HG03135 (cell line): Measurements from ENCODE around the gene BCAS3.

Source experiments
- ATAC-seq: cut with Tn5 transposase; IDR thresholded peaks from one replicate; pipeline ENCODE4 v1.9.1; 2021; ENCODE audit warnings: mild to moderate bottlenecking, moderate library complexity; ENCODE audit not compliant: unreplicated experiment

BCAS3 gene

GRCh38 chr17:61275395-61275794, 597.7 kb downstream of the BCAS3 start:
- no peak for ATAC-seq

- no peak for ATAC-seq
Observed at GRCh38 chr17:61276806-61277205, 599.2 kb downstream of the BCAS3 start.

- no peak for ATAC-seq
Observed at GRCh38 chr17:61279476-61280145, 602.0 kb downstream of the BCAS3 start.

GRCh38 chr17:61280338-61280737, 602.7 kb downstream of the BCAS3 start:
- ATAC-seq, result no peak

- no peak for ATAC-seq
Observed at GRCh38 chr17:61280851-61281250, 603.2 kb downstream of the BCAS3 start.

- ATAC-seq, result no peak
Observed at GRCh38 chr17:61282377-61282776, 604.7 kb downstream of the BCAS3 start.

- no peak for ATAC-seq
Observed at GRCh38 chr17:61283043-61283442, 605.4 kb downstream of the BCAS3 start.

GRCh38 chr17:61284174-61284573, 606.5 kb downstream of the BCAS3 start:
- ATAC-seq, result no peak

GRCh38 chr17:61284746-61285145, 607.1 kb downstream of the BCAS3 start:
- no peak for ATAC-seq

- no peak for ATAC-seq
Observed at GRCh38 chr17:61285526-61286320, 608.1 kb downstream of the BCAS3 start.

GRCh38 chr17:61286449-61286848, 608.8 kb downstream of the BCAS3 start:
- ATAC-seq, result no peak

GRCh38 chr17:61289408-61290385, 612.0 kb downstream of the BCAS3 start:
- no peak for ATAC-seq

- ATAC-seq, result no peak
Observed at GRCh38 chr17:61291451-61292285, 614.0 kb downstream of the BCAS3 start.

GRCh38 chr17:61294286-61294685, 616.6 kb downstream of the BCAS3 start:
- no peak for ATAC-seq

- no peak for ATAC-seq
Observed at GRCh38 chr17:61294777-61295176, 617.1 kb downstream of the BCAS3 start.

- no peak for ATAC-seq
Observed at GRCh38 chr17:61296058-61296457, 618.4 kb downstream of the BCAS3 start.

GRCh38 chr17:61299517-61300513, 622.2 kb downstream of the BCAS3 start:
- no peak for ATAC-seq

- ATAC-seq, result no peak
Observed at GRCh38 chr17:61302953-61303816, 625.5 kb downstream of the BCAS3 start.
